ENCODE results near the gene SNED1. TPM values are rescaled to one million over a fixed set of nuclear protein-coding genes. Genes with fewer than 3 reads are reported as not detected.

The SNED1 gene
- total and polyA plus RNA-seq, 9 of the 15 experiments (the other 6 are each of a cell fraction or from before 2014, with no cell fraction given): 0.03 to 0.07 (median 0.05) TPM; not detected in 5

DNA sequence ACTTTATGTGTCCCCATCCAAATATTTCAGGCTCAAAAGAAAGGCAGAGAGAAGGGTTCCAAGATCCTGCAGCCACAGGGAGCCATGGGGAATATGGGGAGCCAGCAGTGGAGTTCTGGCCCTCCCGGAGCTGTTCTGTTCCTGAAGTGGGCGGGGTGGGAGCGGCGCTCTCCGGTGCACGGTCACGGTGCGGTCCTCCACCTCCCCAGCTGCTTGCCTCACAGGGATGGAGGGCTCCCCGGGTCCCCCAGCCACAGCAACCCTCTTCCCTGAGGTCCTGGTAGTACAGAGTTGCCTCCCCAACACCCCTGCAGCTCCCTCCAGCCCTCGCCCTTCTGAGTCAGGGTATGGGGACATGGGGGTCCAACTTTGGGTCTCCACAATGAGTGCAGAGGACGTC is 26.2 kb upstream of the SNED1 start (continued):
- TF ChIP-seq ZNF766 (CRISPR knock-in tag; conservative IDR thresholded peaks at IDR 0.05) (no peak), ZNF197 (CRISPR knock-in tag; IDR thresholded peaks at IDR 0.05; ENCODE audit: low read depth) (no peak)
- TF ChIP-seq, protein P1, sequence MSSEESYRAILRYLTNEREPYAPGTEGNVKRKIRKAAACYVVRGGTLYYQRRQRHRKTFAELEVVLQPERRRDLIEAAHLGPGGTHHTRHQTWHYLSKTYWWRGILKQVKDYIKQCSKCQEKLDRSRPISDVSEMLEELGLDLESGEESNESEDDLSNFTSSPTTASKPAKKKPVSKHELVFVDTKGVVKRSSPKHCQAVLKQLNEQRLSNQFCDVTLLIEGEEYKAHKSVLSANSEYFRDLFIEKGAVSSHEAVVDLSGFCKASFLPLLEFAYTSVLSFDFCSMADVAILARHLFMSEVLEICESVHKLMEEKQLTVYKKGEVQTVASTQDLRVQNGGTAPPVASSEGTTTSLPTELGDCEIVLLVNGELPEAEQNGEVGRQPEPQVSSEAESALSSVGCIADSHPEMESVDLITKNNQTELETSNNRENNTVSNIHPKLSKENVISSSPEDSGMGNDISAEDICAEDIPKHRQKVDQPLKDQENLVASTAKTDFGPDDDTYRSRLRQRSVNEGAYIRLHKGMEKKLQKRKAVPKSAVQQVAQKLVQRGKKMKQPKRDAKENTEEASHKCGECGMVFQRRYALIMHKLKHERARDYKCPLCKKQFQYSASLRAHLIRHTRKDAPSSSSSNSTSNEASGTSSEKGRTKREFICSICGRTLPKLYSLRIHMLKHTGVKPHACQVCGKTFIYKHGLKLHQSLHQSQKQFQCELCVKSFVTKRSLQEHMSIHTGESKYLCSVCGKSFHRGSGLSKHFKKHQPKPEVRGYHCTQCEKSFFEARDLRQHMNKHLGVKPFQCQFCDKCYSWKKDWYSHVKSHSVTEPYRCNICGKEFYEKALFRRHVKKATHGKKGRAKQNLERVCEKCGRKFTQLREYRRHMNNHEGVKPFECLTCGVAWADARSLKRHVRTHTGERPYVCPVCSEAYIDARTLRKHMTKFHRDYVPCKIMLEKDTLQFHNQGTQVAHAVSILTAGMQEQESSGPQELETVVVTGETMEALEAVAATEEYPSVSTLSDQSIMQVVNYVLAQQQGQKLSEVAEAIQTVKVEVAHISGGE (CRISPR knock-in tag; IDR thresholded peaks at IDR 0.05): no peak

DNA sequence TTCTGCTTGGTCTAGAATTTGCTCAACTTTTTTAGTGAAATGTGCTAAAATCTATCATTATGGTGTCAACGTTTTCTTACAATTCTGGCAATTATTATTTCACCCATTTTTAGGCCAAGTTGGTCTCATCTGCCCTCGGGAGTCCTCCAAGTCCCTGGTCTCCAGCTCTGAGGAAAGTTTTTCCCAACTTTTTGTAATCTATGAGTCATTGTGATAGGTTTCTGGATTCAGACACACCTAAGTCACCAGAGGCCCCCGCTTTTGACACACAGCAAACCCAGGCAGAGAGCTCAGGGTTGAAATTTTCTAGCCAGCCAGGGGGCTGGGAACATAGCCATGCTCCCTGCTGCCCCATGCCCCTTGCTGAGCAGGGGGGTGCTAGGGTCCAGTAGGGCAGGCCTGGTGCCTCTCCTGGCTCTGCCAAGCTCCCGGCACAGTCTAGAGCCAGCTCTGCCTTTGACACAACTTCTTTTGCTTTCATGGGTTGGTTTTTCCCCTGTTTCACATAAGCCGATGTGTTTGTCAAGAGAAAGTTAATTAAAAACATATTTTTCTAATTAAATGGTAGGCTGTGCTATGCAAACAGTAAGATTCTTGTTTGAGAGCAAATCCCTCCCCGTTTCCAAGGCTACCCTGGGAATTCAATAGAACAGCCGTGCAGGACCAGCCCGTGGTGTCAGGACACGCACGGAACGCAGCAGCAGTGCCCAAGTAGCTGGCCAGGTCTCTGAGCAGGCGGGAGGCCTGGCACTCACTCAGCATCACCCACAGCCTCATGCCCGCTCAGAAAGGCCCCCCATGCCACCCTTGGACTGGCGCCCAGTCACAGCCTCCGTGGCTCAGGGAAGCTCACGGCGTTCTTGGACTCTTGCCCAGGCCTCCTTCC is 25.5 kb upstream of the SNED1 start:
- intact Hi-C loops (cut with micrococcal nuclease): no loop called here
- Histone ChIP-seq H3K4me3 (no peak overlapping the region), H3K9me1 (ENCODE audit: control insufficient read depth, insufficient read depth, low read length) (no peaks in the 10 kb centered on the region), H4K20me1 (replicated peaks; ENCODE audit: control insufficient read depth, insufficient read depth, low read length) (no peaks in the 10 kb centered on the region), H3K9ac (ENCODE audit: insufficient read depth in 1 of 2, low read depth in 2 of 2, low read length in 2 of 2) (no peak overlapping the region), H3K79me2 (ENCODE audit: control insufficient read depth, insufficient read depth, low read length) (no peaks in the 10 kb centered on the region), H3K9me3 (replicated peaks; ENCODE audit: control insufficient read depth, insufficient read depth, low read depth, low read length) (no peaks in the 10 kb centered on the region), H3K27ac (ENCODE audit: extremely low read depth, low read depth, low read length) (no peak overlapping the region), H3K4me2 (ENCODE audit: insufficient read depth, low read length) (no peak overlapping the region), H2AFZ (ENCODE audit: low read depth, low read length) (no peak overlapping the region), H3K27me3 (ENCODE audit: control insufficient read depth in 2 of 2, insufficient read depth in 2 of 2, low read length in 2 of 2) (peaks cover 3 to 24% of the 10 kb centered on the region in 2 experiments; a peak in 2 of 5 replicates), H3K36me3 (ENCODE audit: control insufficient read depth, insufficient read depth, low read length) (no peaks in the 10 kb centered on the region), H3K4me1 (replicated peaks in 1 of 2; ENCODE audit: control insufficient read depth in 2 of 2, insufficient read depth in 2 of 2, low read length in 2 of 2) (no peaks in the 10 kb centered on the region)
- in situ Hi-C loops (cut with MboI): no loop called here
- no peak for ATAC-seq
- no peak for DNase-seq (ENCODE audit: extremely low read depth in 1 of 4, low spot score in 3 of 4)
- WGBS (ENCODE audit: insufficient coverage, low coverage, missing lambda C conversion rate): 2% methylated on average over 17 of the region's 17 CpGs
- FAIRE-seq: no peak
- BruUV-seq (replicated peaks): no TSS peak
- POLR2A ChIA-PET: interaction anchor here (0.5 kb wide), 1 partner anchor 1846 kb away, joined by 4 read pairs; no protein-coding TSS in a partner anchor
- CTCF ChIA-PET (ENCODE audit: low intra/inter-chr PET ratio): no interaction called here
- TF ChIP-seq EHMT2 (IDR thresholded peaks at IDR 0.05) (no peak), ZNF431 (CRISPR knock-in tag; IDR thresholded peaks at IDR 0.05) (no peak), ZNF140 (CRISPR knock-in tag; IDR thresholded peaks at IDR 0.05) (no peak), SMARCB1 (IDR thresholded peaks at IDR 0.05; ENCODE audit: insufficient read length, low read depth) (no peak)
- TF ChIP-seq, protein P2, sequence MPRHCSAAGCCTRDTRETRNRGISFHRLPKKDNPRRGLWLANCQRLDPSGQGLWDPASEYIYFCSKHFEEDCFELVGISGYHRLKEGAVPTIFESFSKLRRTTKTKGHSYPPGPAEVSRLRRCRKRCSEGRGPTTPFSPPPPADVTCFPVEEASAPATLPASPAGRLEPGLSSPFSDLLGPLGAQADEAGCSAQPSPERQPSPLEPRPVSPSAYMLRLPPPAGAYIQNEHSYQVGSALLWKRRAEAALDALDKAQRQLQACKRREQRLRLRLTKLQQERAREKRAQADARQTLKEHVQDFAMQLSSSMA (CRISPR knock-in tag; IDR thresholded peaks at IDR 0.05): no peak
- TF ChIP-seq, protein P3, sequence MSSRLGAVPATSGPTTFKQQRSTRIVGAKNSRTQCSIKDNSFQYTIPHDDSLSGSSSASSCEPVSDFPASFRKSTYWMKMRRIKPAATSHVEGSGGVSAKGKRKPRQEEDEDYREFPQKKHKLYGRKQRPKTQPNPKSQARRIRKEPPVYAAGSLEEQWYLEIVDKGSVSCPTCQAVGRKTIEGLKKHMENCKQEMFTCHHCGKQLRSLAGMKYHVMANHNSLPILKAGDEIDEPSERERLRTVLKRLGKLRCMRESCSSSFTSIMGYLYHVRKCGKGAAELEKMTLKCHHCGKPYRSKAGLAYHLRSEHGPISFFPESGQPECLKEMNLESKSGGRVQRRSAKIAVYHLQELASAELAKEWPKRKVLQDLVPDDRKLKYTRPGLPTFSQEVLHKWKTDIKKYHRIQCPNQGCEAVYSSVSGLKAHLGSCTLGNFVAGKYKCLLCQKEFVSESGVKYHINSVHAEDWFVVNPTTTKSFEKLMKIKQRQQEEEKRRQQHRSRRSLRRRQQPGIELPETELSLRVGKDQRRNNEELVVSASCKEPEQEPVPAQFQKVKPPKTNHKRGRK (tag; IDR thresholded peaks at IDR 0.05): no peak
- TF ChIP-seq, protein P4, sequence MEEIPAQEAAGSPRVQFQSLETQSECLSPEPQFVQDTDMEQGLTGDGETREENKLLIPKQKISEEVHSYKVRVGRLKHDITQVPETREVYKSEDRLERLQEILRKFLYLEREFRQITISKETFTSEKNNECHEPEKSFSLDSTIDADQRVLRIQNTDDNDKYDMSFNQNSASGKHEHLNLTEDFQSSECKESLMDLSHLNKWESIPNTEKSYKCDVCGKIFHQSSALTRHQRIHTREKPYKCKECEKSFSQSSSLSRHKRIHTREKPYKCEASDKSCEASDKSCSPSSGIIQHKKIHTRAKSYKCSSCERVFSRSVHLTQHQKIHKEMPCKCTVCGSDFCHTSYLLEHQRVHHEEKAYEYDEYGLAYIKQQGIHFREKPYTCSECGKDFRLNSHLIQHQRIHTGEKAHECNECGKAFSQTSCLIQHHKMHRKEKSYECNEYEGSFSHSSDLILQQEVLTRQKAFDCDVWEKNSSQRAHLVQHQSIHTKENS (CRISPR knock-in tag; IDR thresholded peaks at IDR 0.05): no peak
